HepG2 (cell line): ENCODE data around the gene GSK3A. TPM values are rescaled to one million over a fixed set of nuclear protein-coding genes. Genes with fewer than 3 reads are reported as not detected.

ENCODE experiments used
- ADNP ChIP-seq: sonication (generic); formaldehyde crosslinking; IDR thresholded peaks from 2 replicates; pipeline ENCODE4 v1.4.0; 2020; ENCODE audit warnings: missing genetic modification reagents
- KDM1A ChIP-seq: IDR thresholded peaks from 2 replicates; pipeline ENCODE4 v1.6.1; 2016; ENCODE audit warnings: missing compliant biosample characterization
- PREB ChIP-seq: sonication (generic); formaldehyde crosslinking; IDR thresholded peaks from 2 replicates; pipeline ENCODE4 v1.4.0; 2020; ENCODE audit warnings: missing genetic modification reagents
- RERE ChIP-seq: IDR thresholded peaks from 2 replicates; pipeline ENCODE4 v1.6.1; 2016; ENCODE audit warnings: low read depth, missing genetic modification reagents, missing compliant biosample characterization
- TOE1 ChIP-seq: sonication (generic); formaldehyde crosslinking; IDR thresholded peaks from 2 replicates; pipeline ENCODE4 v1.4.0; 2020; ENCODE audit warnings: mild to moderate bottlenecking, missing genetic modification reagents
- ZNF142 ChIP-seq: sonication (generic); formaldehyde crosslinking; IDR thresholded peaks from 2 replicates; pipeline ENCODE4 v1.4.0; 2020; ENCODE audit warnings: missing genetic modification reagents
- ZNF563 ChIP-seq: sonication (generic); formaldehyde crosslinking; IDR thresholded peaks from 2 replicates; pipeline ENCODE4 v1.8.0; 2022; ENCODE audit warnings: mild to moderate bottlenecking, moderate library complexity, missing genetic modification reagents
- ZNF737 ChIP-seq: sonication (generic); formaldehyde crosslinking; IDR thresholded peaks from 2 replicates; pipeline ENCODE4 v1.5.0; 2020; ENCODE audit warnings: missing genetic modification reagents, mild to moderate bottlenecking, borderline replicate concordance
- polyA plus RNA-seq, 8 experiments: library from polyadenylated mRNA; depleted of rRNA in 3 of 8; stranded (reverse) in 7 of 8; unstranded in 1 of 8; fragments of >200 nt; fragmentation: Illumina TruSeq in 4 of 8; extraction: Trizol in 4 of 8; gene quantifications; 2 replicates each; pipeline versions ENCODE4 v1.2.1 to v1.2.3, GENCODE V29; 2011 to 2016; ENCODE audit warnings: low read depth in 4 of 8, missing spikeins in 1 of 8, mixed read lengths in 1 of 8; ENCODE audit not compliant: insufficient read depth in 1 of 8
- total RNA-seq, 5 experiments: library from RNA; depleted of rRNA; stranded (reverse); fragments of >200 nt; fragmentation: Illumina TruSeq; extraction: Trizol; gene quantifications; 2 replicates each; pipeline ENCODE4 v1.2.3, GENCODE V29; 2016; ENCODE audit warnings: low read depth in 1 of 5
- TF ChIP-seq, protein P1 (sequence below): sonication (generic); formaldehyde crosslinking; IDR thresholded peaks from 2 replicates; pipeline ENCODE4 v1.4.0; 2020; ENCODE audit warnings: missing genetic modification reagents
- TF ChIP-seq, protein P2 (sequence below): IDR thresholded peaks from 2 replicates; pipeline ENCODE4 v1.6.1; 2018; ENCODE audit warnings: missing genetic modification reagents

Gene GSK3A
- total and polyA plus RNA-seq, 2 of the 13 experiments (the other 11 are each of a cell fraction or from before 2014, with no cell fraction given), result 16.9 to 52.5 TPM

DNA sequence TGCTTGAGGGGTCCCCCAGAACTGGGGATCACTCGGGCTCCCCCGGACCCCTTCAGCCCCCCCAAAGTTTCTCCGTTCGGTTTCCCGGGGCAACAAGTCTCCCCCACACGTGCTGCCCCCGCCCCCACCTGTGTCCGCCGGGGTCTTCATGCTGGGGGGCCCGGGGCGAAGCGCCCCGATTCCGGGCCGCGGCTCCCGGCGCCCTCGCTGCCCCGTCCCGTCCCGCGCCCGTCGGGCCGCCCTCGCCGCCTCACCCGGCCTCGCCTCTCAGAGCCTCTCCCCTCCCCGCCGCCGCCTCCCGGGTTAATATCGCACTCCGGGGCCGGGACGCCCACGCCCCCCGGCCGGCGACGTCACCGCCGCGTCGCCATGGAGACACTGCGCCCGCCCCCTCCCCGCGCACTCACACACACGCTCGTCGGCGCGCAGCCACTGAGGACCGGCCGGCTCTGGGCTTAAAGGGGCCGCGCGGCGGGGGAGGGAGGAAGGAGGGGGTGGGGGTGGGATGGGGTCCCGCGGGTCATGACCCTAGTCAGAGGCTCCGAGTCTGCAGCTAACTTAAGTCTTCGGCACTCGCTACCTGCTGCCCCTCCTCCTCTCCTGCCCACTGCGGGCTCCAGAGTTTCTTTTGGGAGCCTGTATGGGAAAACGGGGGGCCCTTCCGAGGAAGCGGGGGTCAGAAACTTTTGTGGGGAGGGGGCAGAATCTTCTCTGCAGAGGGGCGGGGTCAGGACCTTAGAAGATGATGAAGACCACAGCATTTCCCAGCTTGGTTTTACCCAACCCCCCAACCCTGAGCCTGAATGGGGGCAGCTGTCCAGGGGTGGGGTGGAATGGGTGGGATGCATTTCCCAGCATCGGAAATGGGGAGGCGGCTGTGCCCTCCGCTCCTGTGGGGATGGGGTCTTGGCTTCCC, 12.7 kb upstream of the GSK3A start, which contains the start of gene ERF (continued):
- no peak for TF ChIP-seq ZNF142 (CRISPR knock-in tag)
- TF ChIP-seq, protein P1, sequence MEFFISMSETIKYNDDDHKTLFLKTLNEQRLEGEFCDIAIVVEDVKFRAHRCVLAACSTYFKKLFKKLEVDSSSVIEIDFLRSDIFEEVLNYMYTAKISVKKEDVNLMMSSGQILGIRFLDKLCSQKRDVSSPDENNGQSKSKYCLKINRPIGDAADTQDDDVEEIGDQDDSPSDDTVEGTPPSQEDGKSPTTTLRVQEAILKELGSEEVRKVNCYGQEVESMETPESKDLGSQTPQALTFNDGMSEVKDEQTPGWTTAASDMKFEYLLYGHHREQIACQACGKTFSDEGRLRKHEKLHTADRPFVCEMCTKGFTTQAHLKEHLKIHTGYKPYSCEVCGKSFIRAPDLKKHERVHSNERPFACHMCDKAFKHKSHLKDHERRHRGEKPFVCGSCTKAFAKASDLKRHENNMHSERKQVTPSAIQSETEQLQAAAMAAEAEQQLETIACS (CRISPR knock-in tag), result no peak
- peak; percentile 73 for TF ChIP-seq ZNF563
- TF ChIP-seq ADNP, result no peak
- TF ChIP-seq PREB (CRISPR knock-in tag), result no peak
- no peak for TF ChIP-seq TOE1 (CRISPR knock-in tag)
- no peak for TF ChIP-seq KDM1A (CRISPR knock-in tag)
- no peak for TF ChIP-seq ZNF737 (CRISPR knock-in tag)
- TF ChIP-seq RERE, result no peak
- TF ChIP-seq, protein P2, sequence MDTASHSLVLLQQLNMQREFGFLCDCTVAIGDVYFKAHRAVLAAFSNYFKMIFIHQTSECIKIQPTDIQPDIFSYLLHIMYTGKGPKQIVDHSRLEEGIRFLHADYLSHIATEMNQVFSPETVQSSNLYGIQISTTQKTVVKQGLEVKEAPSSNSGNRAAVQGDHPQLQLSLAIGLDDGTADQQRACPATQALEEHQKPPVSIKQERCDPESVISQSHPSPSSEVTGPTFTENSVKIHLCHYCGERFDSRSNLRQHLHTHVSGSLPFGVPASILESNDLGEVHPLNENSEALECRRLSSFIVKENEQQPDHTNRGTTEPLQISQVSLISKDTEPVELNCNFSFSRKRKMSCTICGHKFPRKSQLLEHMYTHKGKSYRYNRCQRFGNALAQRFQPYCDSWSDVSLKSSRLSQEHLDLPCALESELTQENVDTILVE (CRISPR knock-in tag), result no peak
